Endothelial cell of umbilical vein (primary cell): ENCODE data around the gene SPTBN5. TPM values are rescaled to one million over a fixed set of nuclear protein-coding genes. Genes with fewer than 3 reads are reported as not detected.

Experiments
- BruUV-seq: library from RNA; stranded (reverse); fragments of 400-500 nt; replicated peaks from 2 replicates; lab custom pipeline; 2021; lab: Mats Ljungman, UMichigan
- CTCF ChIA-PET: fragments of 300-600, 350-600 bp; sonication (Branson Sonifier 250); formaldehyde crosslinking; loops from one replicate; lab custom pipeline; 2021; ENCODE audit warnings: antibody characterized with exemption, inconsistent platforms; lab: Charles Lee
- POLR2A ChIA-PET: fragments of 300-600, 350-600 bp; sonication (Branson Sonifier 250); formaldehyde crosslinking; loops from one replicate; lab custom pipeline; 2021; ENCODE audit warnings: antibody characterized with exemption, inconsistent platforms; lab: Charles Lee
- DNase-seq: peaks from one replicate; pipeline ENCODE4 v3.0.0-alpha.2; 2011; ENCODE audit warnings: low read depth, low spot score
- FAIRE-seq: peaks from 2 replicates; lab custom pipeline; 2011; peaks lifted over from hg19 to GRCh38; lab: Jason Lieb, UNC
- H2AFZ ChIP-seq: 2 replicates; pipeline ENCODE4 v1.6.0; 2012; ENCODE audit warnings: low read depth, low read length, control low read depth, inconsistent platforms
- H3K27ac ChIP-seq: 2 replicates; pipeline ENCODE4 v1.5.1; 2011; ENCODE audit warnings: low read depth, mild to moderate bottlenecking, control low read depth, low read length, moderate library complexity; ENCODE audit not compliant: insufficient read depth
- H3K27me3 ChIP-seq, 2 experiments: 2 replicates each; pipeline versions ENCODE4 v1.6.0 to v1.6.1; 2011; ENCODE audit warnings: low read length in 2 of 2, mixed read lengths in 1 of 2; ENCODE audit not compliant: control insufficient read depth in 2 of 2, insufficient read depth in 2 of 2
- H3K36me3 ChIP-seq, 2 experiments: 2 replicates in 1 of 2; 3 replicates in 1 of 2; pipeline ENCODE4 v1.5.1; 2011; ENCODE audit warnings: low read length in 2 of 2, mild to moderate bottlenecking in 1 of 2, moderate library complexity in 1 of 2; ENCODE audit not compliant: control insufficient read depth in 2 of 2, insufficient read depth in 2 of 2; ENCODE audit errors: extremely low read depth in 1 of 2
- H3K4me1 ChIP-seq: 3 replicates; pipeline ENCODE4 v1.5.1; 2011; ENCODE audit warnings: mild to moderate bottlenecking, low read length; ENCODE audit not compliant: control insufficient read depth, insufficient read depth; ENCODE audit errors: extremely low read depth
- H3K4me2 ChIP-seq: 2 replicates; pipeline ENCODE4 v1.6.1; 2011; ENCODE audit warnings: low read length, control low read depth, mixed read lengths; ENCODE audit not compliant: insufficient read depth
- H3K4me3 ChIP-seq, 3 experiments: fragments of 200-600 bp in 1 of 3; sonication (generic), shearing (Covaris generic) in 1 of 3; replicated peaks in 1 of 3; 2 replicates each; pipeline ENCODE4 v1.5.1; 2011 to 2016; ENCODE audit warnings: control low read depth in 3 of 3, low read length in 3 of 3, mild to moderate bottlenecking in 2 of 3, inconsistent platforms in 1 of 3, low read depth in 1 of 3, moderate library complexity in 1 of 3; ENCODE audit not compliant: insufficient read depth in 1 of 3
- H3K79me2 ChIP-seq: 2 replicates; pipeline ENCODE4 v1.6.0; 2012; ENCODE audit warnings: low read length, inconsistent platforms; ENCODE audit not compliant: control insufficient read depth, insufficient read depth
- H3K9ac ChIP-seq: replicated peaks from 2 replicates; pipeline ENCODE3; 2011; ENCODE audit warnings: low read length, control low read depth; ENCODE audit not compliant: insufficient read depth; ENCODE audit errors: extremely low read depth
- H3K9me1 ChIP-seq: replicated peaks from 3 replicates; pipeline ENCODE4 v1.6.0; 2011; ENCODE audit warnings: mild to moderate bottlenecking, low read length; ENCODE audit not compliant: control insufficient read depth, insufficient read depth; ENCODE audit errors: extremely low read depth
- H3K9me3 ChIP-seq: replicated peaks from 2 replicates; pipeline ENCODE4 v1.5.1; 2012; ENCODE audit warnings: low read length, inconsistent platforms; ENCODE audit not compliant: control insufficient read depth, insufficient read depth
- H4K20me1 ChIP-seq: replicated peaks from 2 replicates; pipeline ENCODE3; 2011; ENCODE audit warnings: mild to moderate bottlenecking, low read length; ENCODE audit not compliant: control insufficient read depth, insufficient read depth; ENCODE audit errors: extremely low read depth
- EZH2 ChIP-seq: IDR thresholded peaks from 2 replicates; pipeline ENCODE4 v1.6.1; 2012; ENCODE audit warnings: borderline replicate concordance, low read depth, mild to moderate bottlenecking, moderate library complexity, low read length, inconsistent platforms; ENCODE audit not compliant: severe bottlenecking
- FOS ChIP-seq: IDR thresholded peaks from 2 replicates; pipeline ENCODE4 v1.6.1; 2011; ENCODE audit warnings: mild to moderate bottlenecking, low read length, moderate library complexity, borderline replicate concordance; ENCODE audit not compliant: insufficient read depth
- GATA2 ChIP-seq: IDR thresholded peaks from 2 replicates; pipeline ENCODE4 v1.7.0; 2011; ENCODE audit warnings: low read depth, mild to moderate bottlenecking, moderate library complexity, mixed read lengths, low read length; ENCODE audit not compliant: insufficient read length, insufficient read depth
- JUN ChIP-seq: IDR thresholded peaks from 2 replicates; pipeline ENCODE4 v1.6.1; 2011; ENCODE audit warnings: borderline replicate concordance, low read depth; ENCODE audit not compliant: insufficient read length, insufficient read depth
- MYC ChIP-seq: IDR thresholded peaks from one replicate; pipeline ENCODE4 v1.6.1; 2011; ENCODE audit warnings: mild to moderate bottlenecking, low read depth, low read length
- POLR2A ChIP-seq: IDR thresholded peaks from 2 replicates; pipeline ENCODE4 v1.6.1; 2012; ENCODE audit warnings: low read depth, mild to moderate bottlenecking, control low read depth, low read length
- POLR2AphosphoS5 ChIP-seq: IDR thresholded peaks from 2 replicates; pipeline ENCODE4 v1.6.1; 2012; ENCODE audit warnings: low read depth, mild to moderate bottlenecking, control low read depth, low read length, moderate library complexity; ENCODE audit not compliant: insufficient read depth
- dilution Hi-C: fragments of 300-500 bp; cut with MboI; formaldehyde crosslinking; loops from one replicate; pipeline ENCODE4 v1.15.0; 2019; ENCODE audit warnings: low sequenced_read_pairs; ENCODE audit not compliant: extremely low pct_ligation_motif_present
- intact Hi-C: fragments of 100-400 bp; cut with micrococcal nuclease; formaldehyde crosslinking; loops from one replicate; pipeline ENCODE4 v1.10.0; 2022
- polyA plus RNA-seq, 4 experiments: library from polyadenylated mRNA; depleted of rRNA in 3 of 4; stranded (reverse) in 3 of 4; unstranded in 1 of 4; fragments of >200 nt; gene quantifications; 2 replicates each; pipeline versions ENCODE4 v1.2.1 to v1.2.3, GENCODE V29; 2011 to 2012; ENCODE audit warnings: missing spikeins in 1 of 4
- total RNA-seq: library from RNA; stranded (reverse); gene quantifications from 2 replicates; pipeline ENCODE4 v1.2.3, GENCODE V29; 2021
- TF ChIP-seq, protein P1 (sequence below): IDR thresholded peaks from 2 replicates; pipeline ENCODE4 v1.6.1; 2011; ENCODE audit not compliant: insufficient read depth, insufficient read length
- TF ChIP-seq, protein P2 (sequence below), 2 donors: IDR thresholded peaks; 1 replicate in 1 of 2; 2 replicates in 1 of 2; pipeline ENCODE4 v1.5.1; 2011; ENCODE audit warnings: low read length in 2 of 2, mild to moderate bottlenecking in 2 of 2, moderate library complexity in 2 of 2, control low read depth in 1 of 2, inconsistent platforms in 1 of 2, low read depth in 1 of 2; ENCODE audit not compliant: insufficient read depth in 1 of 2; ENCODE audit errors: extremely low read depth in 1 of 2

The SPTBN5 gene
- total and polyA plus RNA-seq, 2 donors (not counting 3 experiments of a cell fraction or from before 2014, with no cell fraction given) = 12.0 to 19.0 TPM

DNA sequence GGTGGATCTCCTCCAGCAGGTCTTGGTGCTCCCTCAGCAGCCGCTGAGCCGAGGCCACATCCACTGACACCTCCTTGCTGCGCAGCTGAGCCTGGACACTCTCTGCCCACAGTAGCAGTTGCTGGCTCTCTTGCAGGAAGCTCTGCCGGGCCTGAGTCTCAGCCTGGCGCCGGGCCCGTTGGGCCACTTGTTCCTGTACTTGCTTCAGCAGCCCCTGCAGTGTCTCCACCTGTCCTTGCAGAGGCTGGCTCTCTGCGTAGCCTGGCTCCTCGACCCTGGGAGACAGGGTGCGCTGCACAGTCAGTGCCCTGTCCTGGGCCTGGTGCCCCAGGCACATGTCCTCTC lies 15.5 kb downstream of the SPTBN5 start:
- Histone ChIP-seq H3K9me1 (no peaks in the 10 kb centered on the region), H3K4me3 (no peak overlapping the region), H3K4me1 (no peaks in the 10 kb centered on the region), H3K27me3 (no peaks in the 10 kb centered on the region), H2AFZ (no peak overlapping the region), H3K4me2 (no peak overlapping the region), H3K79me2 (no peaks in the 10 kb centered on the region), H3K9ac (no peak overlapping the region), H3K36me3 (peaks cover 3 to 43% of the 10 kb centered on the region in 2 experiments), H4K20me1 (no peaks in the 10 kb centered on the region), H3K9me3 (no peaks in the 10 kb centered on the region), H3K27ac (no peak overlapping the region)
- FAIRE-seq (no peak), DNase-seq (no peak)
- no peak for TF ChIP-seq POLR2A
- TF ChIP-seq FOS = no peak
- TF ChIP-seq, protein P1, sequence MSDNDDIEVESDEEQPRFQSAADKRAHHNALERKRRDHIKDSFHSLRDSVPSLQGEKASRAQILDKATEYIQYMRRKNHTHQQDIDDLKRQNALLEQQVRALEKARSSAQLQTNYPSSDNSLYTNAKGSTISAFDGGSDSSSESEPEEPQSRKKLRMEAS = no peak
- TF ChIP-seq POLR2AphosphoS5 = no peak
- no peak for TF ChIP-seq GATA2
- TF ChIP-seq MYC = no peak
- no peak for TF ChIP-seq EZH2
- TF ChIP-seq JUN = no peak
- TF ChIP-seq, protein P2, sequence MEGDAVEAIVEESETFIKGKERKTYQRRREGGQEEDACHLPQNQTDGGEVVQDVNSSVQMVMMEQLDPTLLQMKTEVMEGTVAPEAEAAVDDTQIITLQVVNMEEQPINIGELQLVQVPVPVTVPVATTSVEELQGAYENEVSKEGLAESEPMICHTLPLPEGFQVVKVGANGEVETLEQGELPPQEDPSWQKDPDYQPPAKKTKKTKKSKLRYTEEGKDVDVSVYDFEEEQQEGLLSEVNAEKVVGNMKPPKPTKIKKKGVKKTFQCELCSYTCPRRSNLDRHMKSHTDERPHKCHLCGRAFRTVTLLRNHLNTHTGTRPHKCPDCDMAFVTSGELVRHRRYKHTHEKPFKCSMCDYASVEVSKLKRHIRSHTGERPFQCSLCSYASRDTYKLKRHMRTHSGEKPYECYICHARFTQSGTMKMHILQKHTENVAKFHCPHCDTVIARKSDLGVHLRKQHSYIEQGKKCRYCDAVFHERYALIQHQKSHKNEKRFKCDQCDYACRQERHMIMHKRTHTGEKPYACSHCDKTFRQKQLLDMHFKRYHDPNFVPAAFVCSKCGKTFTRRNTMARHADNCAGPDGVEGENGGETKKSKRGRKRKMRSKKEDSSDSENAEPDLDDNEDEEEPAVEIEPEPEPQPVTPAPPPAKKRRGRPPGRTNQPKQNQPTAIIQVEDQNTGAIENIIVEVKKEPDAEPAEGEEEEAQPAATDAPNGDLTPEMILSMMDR (IDR thresholded peaks at IDR 0.05; ENCODE audit: extremely low read depth in 1 of 2, insufficient read depth in 1 of 2, low read depth in 1 of 2, low read length in 2 of 2) = no peak
- dilution Hi-C loops = no loop called here
- intact Hi-C loops = no loop called here
- ChIA-PET CTCF (interaction anchor here (0.8 kb wide), 1 partner anchor 26 kb away, joined by 6 read pairs; no protein-coding TSS in a partner anchor), POLR2A (no interaction called here)
- BruUV-seq = no TSS peak
